ENCODE results near the gene MATN4. TPM values are rescaled to one million over a fixed set of nuclear protein-coding genes. Genes with fewer than 3 reads are reported as not detected.
A peak's percentile ranks its signal among the peaks of the same experiment; 100 is the strongest.

The MATN4 gene
- total and polyA plus RNA-seq, 2 experiments from 2014 or later = 3.3 to 5.1 TPM

DNA sequence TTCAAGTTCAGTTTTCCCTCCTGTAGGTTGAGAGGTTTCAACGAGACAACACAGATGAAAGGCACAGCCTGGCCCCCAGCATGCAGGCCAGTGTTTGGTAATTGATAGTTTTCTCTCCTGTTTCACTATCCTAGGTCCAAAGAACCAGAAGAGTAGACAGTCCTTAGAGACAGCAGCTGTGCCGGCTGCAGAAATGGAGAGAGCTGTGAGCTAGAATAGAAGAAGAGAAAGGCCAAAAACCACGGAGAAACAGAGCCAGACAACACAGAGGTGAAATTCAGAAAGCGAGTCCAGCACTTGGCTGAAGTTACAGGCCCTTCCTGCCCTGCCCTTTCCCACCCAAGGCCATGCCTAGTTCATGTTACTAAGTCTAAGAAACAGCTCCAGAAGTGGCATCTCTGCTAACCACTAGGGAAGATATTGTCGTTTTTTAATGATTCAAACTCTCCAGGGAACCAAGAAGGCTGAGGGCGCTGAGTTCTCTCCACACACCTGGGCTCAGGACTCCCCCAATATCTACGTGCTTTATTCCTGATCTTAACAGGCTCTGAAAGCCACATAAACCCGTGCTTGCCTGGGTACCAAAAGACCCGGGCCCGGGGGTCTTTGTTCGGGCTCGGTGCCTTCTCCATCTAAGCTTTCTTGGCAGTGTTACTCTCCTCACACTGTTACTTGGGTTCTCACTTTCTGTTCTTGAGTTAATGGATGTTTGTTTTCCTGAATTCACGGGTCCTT lies 18.0 kb downstream of the MATN4 start:
- Mint-ChIP-seq H3K27me3 (ENCODE audit: insufficient read depth, low read depth, poor library complexity) (peaks cover 30% of the 10 kb centered on the region), H3K36me3 (ENCODE audit: low read depth) (peaks cover 11% of the 10 kb centered on the region; the same call in 2 of the 3 replicates), H3K4me3 (no peak overlapping the region), H3K4me1 (peaks cover 10% of the 10 kb centered on the region), H3K9me3 (peaks cover 13% of the 10 kb centered on the region), H3K27ac (no peak overlapping the region)
- H3K79me2 ChIP-seq (replicated peaks; ENCODE audit: insufficient read depth) = no peaks in the 10 kb centered on the region
- H3K4me2 ChIP-seq = no peak overlapping the region
- H3K4me1 ChIP-seq (ENCODE audit: insufficient read depth) = 0 out of 2 replicates have a peak, but pooled peaks cover 2% of the 10 kb centered on the region
- H3K27me3 ChIP-seq (ENCODE audit: insufficient read depth) = peaks cover 40% of the 10 kb centered on the region
- ATAC-seq = no peak
- 0 out of 2 replicates have a peak, but pooled peaks cover 4% of the 10 kb centered on the region for H3F3A ChIP-seq (replicated peaks; ENCODE audit: low read depth)
- no peaks in the 10 kb centered on the region for H3K9me2 ChIP-seq (ENCODE audit: insufficient read depth)
- H2AFZ ChIP-seq = peak overlapping the region; percentile 53
- TF ChIP-seq CREB1 (CRISPR knock-in tag; IDR thresholded peaks at IDR 0.05; ENCODE audit: low read depth) = no peak
- TF ChIP-seq NANOG (IDR thresholded peaks at IDR 0.05; ENCODE audit: borderline replicate concordance) = no peak
- no peak overlapping the region for H3K27ac ChIP-seq (ENCODE audit: low read depth)
- DNase-seq (ENCODE audit: low spot score) = no peak
- no peaks in the 10 kb centered on the region; the same call in 1 of the 2 replicates for H3K36me3 ChIP-seq (ENCODE audit: insufficient read depth)
- H3K4me3 ChIP-seq = no peak overlapping the region
- H4K20me1 ChIP-seq (replicated peaks; ENCODE audit: insufficient read depth) = no peaks in the 10 kb centered on the region

DNA sequence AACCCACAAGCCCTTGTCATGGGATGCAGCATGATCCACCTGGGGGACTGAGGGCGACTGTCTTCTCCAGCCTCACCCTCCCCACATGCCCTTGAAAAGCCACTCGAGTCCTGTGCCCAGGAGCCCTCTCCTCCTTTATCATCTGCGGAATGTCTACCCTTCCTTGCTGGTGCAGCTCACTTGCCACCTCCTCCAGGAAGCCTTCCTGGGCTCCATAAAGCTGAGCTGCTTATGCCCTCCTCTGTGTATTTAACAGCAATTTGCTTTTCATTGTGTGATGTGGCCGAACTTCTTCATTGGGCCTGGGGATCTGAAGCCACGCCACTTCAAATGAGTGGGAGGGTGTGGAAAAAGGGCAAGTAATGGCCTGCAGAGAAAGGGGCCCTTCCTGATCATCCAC lies 19.2 kb downstream of the MATN4 start:
- DNase-seq (ENCODE audit: low spot score) = no peak
- Histone ChIP-seq H3K4me3 (no peak overlapping the region), H3K9me2 (ENCODE audit: insufficient read depth) (no peaks in the 10 kb centered on the region), H3K36me3 (ENCODE audit: insufficient read depth) (no peaks in the 10 kb centered on the region), H2AFZ (no peak overlapping the region), H3K27me3 (ENCODE audit: insufficient read depth) (peaks cover 27% of the 10 kb centered on the region), H3F3A (replicated peaks; ENCODE audit: low read depth) (no peaks in the 10 kb centered on the region), H4K20me1 (replicated peaks; ENCODE audit: insufficient read depth) (no peaks in the 10 kb centered on the region), H3K79me2 (replicated peaks; ENCODE audit: insufficient read depth) (no peaks in the 10 kb centered on the region), H3K4me2 (no peak overlapping the region), H3K27ac (ENCODE audit: low read depth) (no peak overlapping the region), H3K4me1 (ENCODE audit: insufficient read depth) (0 out of 2 replicates have a peak, but pooled peaks cover 2% of the 10 kb centered on the region)
- H3K9me3 Mint-ChIP-seq = peaks cover 2% of the 10 kb centered on the region
- ATAC-seq = no peak
- H3K27ac Mint-ChIP-seq = no peak overlapping the region
- H3K27me3 Mint-ChIP-seq (ENCODE audit: insufficient read depth, low read depth, poor library complexity) = peaks cover 23% of the 10 kb centered on the region
- no peak overlapping the region for H3K4me3 Mint-ChIP-seq
- peaks cover 2% of the 10 kb centered on the region; the same call in 2 of the 3 replicates for H3K36me3 Mint-ChIP-seq (ENCODE audit: low read depth)
- peaks cover 10% of the 10 kb centered on the region for H3K4me1 Mint-ChIP-seq
- no peak for TF ChIP-seq EZH2 (IDR thresholded peaks at IDR 0.05; ENCODE audit: low read depth, unreplicated experiment)
- TF ChIP-seq CREB1 (CRISPR knock-in tag; IDR thresholded peaks at IDR 0.05; ENCODE audit: low read depth) = no peak
- no peak for TF ChIP-seq CTCF (conservative IDR thresholded peaks at IDR 0.05; ENCODE audit: low read depth in 2 of 2)
- TF ChIP-seq, protein P1, sequence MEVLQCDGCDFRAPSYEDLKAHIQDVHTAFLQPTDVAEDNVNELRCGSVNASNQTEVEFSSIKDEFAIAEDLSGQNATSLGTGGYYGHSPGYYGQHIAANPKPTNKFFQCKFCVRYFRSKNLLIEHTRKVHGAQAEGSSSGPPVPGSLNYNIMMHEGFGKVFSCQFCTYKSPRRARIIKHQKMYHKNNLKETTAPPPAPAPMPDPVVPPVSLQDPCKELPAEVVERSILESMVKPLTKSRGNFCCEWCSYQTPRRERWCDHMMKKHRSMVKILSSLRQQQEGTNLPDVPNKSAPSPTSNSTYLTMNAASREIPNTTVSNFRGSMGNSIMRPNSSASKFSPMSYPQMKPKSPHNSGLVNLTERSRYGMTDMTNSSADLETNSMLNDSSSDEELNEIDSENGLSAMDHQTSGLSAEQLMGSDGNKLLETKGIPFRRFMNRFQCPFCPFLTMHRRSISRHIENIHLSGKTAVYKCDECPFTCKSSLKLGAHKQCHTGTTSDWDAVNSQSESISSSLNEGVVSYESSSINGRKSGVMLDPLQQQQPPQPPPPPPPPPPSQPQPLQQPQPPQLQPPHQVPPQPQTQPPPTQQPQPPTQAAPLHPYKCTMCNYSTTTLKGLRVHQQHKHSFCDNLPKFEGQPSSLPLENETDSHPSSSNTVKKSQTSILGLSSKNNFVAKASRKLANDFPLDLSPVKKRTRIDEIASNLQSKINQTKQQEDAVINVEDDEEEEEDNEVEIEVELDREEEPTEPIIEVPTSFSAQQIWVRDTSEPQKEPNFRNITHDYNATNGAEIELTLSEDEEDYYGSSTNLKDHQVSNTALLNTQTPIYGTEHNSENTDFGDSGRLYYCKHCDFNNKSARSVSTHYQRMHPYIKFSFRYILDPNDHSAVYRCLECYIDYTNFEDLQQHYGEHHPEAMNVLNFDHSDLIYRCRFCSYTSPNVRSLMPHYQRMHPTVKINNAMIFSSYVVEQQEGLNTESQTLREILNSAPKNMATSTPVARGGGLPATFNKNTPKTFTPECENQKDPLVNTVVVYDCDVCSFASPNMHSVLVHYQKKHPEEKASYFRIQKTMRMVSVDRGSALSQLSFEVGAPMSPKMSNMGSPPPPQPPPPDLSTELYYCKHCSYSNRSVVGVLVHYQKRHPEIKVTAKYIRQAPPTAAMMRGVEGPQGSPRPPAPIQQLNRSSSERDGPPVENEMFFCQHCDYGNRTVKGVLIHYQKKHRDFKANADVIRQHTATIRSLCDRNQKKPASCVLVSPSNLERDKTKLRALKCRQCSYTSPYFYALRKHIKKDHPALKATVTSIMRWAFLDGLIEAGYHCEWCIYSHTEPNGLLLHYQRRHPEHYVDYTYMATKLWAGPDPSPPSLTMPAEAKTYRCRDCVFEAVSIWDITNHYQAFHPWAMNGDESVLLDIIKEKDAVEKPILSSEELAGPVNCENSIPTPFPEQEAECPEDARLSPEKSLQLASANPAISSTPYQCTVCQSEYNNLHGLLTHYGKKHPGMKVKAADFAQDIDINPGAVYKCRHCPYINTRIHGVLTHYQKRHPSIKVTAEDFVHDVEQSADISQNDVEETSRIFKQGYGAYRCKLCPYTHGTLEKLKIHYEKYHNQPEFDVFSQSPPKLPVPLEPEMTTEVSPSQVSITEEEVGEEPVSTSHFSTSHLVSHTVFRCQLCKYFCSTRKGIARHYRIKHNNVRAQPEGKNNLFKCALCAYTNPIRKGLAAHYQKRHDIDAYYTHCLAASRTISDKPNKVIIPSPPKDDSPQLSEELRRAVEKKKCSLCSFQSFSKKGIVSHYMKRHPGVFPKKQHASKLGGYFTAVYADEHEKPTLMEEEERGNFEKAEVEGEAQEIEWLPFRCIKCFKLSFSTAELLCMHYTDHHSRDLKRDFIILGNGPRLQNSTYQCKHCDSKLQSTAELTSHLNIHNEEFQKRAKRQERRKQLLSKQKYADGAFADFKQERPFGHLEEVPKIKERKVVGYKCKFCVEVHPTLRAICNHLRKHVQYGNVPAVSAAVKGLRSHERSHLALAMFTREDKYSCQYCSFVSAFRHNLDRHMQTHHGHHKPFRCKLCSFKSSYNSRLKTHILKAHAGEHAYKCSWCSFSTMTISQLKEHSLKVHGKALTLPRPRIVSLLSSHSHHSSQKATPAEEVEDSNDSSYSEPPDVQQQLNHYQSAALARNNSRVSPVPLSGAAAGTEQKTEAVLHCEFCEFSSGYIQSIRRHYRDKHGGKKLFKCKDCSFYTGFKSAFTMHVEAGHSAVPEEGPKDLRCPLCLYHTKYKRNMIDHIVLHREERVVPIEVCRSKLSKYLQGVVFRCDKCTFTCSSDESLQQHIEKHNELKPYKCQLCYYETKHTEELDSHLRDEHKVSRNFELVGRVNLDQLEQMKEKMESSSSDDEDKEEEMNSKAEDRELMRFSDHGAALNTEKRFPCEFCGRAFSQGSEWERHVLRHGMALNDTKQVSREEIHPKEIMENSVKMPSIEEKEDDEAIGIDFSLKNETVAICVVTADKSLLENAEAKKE (CRISPR knock-in tag; IDR thresholded peaks at IDR 0.05) = no peak
- no peak for TF ChIP-seq STAT1 (IDR thresholded peaks at IDR 0.05; ENCODE audit: unreplicated experiment)
- TF ChIP-seq NANOG (IDR thresholded peaks at IDR 0.05; ENCODE audit: borderline replicate concordance) = no peak
- no peak for TF ChIP-seq POLR2AphosphoS5 (IDR thresholded peaks at IDR 0.05; ENCODE audit: low read depth)
- TF ChIP-seq EZH2phosphoT487 (IDR thresholded peaks at IDR 0.05; ENCODE audit: unreplicated experiment) = no peak
- TF ChIP-seq, protein P2, sequence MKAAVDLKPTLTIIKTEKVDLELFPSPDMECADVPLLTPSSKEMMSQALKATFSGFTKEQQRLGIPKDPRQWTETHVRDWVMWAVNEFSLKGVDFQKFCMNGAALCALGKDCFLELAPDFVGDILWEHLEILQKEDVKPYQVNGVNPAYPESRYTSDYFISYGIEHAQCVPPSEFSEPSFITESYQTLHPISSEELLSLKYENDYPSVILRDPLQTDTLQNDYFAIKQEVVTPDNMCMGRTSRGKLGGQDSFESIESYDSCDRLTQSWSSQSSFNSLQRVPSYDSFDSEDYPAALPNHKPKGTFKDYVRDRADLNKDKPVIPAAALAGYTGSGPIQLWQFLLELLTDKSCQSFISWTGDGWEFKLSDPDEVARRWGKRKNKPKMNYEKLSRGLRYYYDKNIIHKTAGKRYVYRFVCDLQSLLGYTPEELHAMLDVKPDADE (IDR thresholded peaks at IDR 0.05) = no peak
- TF ChIP-seq ZNF114 (CRISPR knock-in tag; IDR thresholded peaks at IDR 0.05) = no peak
- TF ChIP-seq JUNB (IDR thresholded peaks at IDR 0.05; ENCODE audit: unreplicated experiment) = no peak

Measured in GM23338 (cell line).